ENCODE measurements around the gene DSE. TPM values are rescaled to one million over a fixed set of nuclear protein-coding genes. Genes with fewer than 3 reads are reported as not detected.

Gene DSE
- total RNA-seq, 2 donors from 2014 or later, result 5.8 to 6.0 TPM

- DNase-seq (ENCODE audit: low spot score in 2 of 2) (no peak), ATAC-seq (no peak)
- no peak overlapping the region for H3K27ac Mint-ChIP-seq
- H3K9me3 Mint-ChIP-seq, result no peaks in the 10 kb centered on the region
- H3K36me3 Mint-ChIP-seq, result peaks cover 10 to 11% of the 10 kb centered on the region in 2 donors
These were observed 92.6 kb downstream of the DSE start for GRCh38 chr6:116463301-116463700.

GRCh38 chr6:116465246-116465645, 94.5 kb downstream of the DSE start:
- H3K36me3 Mint-ChIP-seq, result peaks cover 10 to 11% of the 10 kb centered on the region in 2 donors
- H3K27ac Mint-ChIP-seq, result peak overlapping the region in 1 of 2 donors; percentile 18
- DNase-seq (ENCODE audit: low spot score in 2 of 2) (no peak), ATAC-seq (peak in 1 of 2 donors; percentile 11)
- no peaks in the 10 kb centered on the region for H3K9me3 Mint-ChIP-seq

DNA sequence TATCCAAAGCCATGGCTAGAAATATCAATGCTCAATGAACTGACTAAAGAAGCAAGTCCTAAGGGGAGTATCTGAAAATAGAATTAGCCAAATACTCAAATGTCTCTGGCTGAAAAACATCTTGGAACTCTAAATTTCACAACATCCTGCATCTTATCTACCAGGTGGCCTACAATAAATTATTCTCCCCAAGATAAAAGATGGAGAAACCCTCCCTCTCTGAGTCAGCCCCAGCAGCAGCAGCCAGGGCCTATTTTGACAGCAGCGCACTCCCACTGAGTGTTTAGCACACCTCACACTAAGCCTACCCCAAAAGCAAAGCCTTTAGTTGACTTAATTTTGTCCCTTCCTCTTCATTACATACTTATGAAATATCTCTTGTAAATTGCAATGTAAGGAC, 96.3 kb downstream of the DSE start:
- no peak for DNase-seq (ENCODE audit: low spot score in 2 of 2)
- Mint-ChIP-seq H3K9me3 (no peaks in the 10 kb centered on the region), H3K27ac (no peak overlapping the region), H3K36me3 (no peaks in the 10 kb centered on the region)
- ATAC-seq, result no peak

DNA sequence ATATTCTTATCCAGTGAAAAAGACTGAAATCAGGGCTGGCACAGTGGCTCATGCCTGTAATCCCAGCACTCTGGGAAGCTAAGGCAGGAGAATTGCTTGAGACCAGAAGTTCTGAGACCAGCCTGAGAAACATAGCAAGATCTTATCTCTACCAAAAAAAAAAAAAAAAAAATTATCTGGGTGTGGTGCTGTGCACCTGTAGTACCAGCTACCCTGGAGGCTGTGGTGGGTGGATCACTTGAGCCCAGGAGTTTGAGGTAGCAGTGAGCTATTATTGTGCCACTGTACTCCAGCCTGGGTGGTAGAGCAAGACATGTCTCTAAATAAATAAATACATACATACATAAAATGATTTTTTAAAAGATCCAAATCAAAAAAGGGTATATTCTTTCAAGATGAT, 96.8 kb downstream of the DSE start:
- Mint-ChIP-seq H3K36me3 (no peaks in the 10 kb centered on the region), H3K9me3 (no peaks in the 10 kb centered on the region), H3K27ac (no peak overlapping the region)
- DNase-seq (ENCODE audit: low spot score in 2 of 2), result no peak
- ATAC-seq, result no peak

DNA sequence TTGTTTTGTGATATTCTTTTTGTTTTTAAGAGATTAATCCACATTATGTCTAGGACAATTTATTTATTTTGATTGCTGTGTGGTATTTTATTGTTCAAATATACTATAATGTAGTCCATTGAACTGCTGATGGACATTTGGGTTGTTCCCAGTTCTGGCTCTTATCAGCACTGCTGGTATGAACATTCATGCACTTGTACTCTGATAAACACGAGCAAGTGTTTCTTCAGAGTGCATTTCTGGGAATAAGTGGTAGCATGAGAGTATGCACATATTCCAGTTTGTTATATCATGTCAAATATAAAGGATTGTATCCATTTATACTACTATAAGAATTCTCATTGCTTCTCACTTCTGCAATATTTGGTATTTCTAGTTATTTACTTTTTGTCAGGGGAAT, 97.5 kb downstream of the DSE start:
- Mint-ChIP-seq H3K27ac (no peak overlapping the region), H3K36me3 (no peaks in the 10 kb centered on the region), H3K9me3 (no peaks in the 10 kb centered on the region)
- ATAC-seq (no peak), DNase-seq (ENCODE audit: low spot score in 2 of 2) (no peak)

- Mint-ChIP-seq H3K36me3 (no peaks in the 10 kb centered on the region), H3K27ac (no peak overlapping the region), H3K9me3 (no peaks in the 10 kb centered on the region)
- no peak for ATAC-seq
- DNase-seq (ENCODE audit: low spot score in 2 of 2), result no peak
These were observed 100.8 kb downstream of the DSE start for GRCh38 chr6:116471531-116471930.

GRCh38 chr6:116472706-116473105, 102.0 kb downstream of the DSE start:
- H3K27ac Mint-ChIP-seq, result no peak overlapping the region
- ATAC-seq, result no peak
- H3K36me3 Mint-ChIP-seq, result no peaks in the 10 kb centered on the region
- no peaks in the 10 kb centered on the region for H3K9me3 Mint-ChIP-seq
- no peak for DNase-seq (ENCODE audit: low spot score in 2 of 2)

DNA sequence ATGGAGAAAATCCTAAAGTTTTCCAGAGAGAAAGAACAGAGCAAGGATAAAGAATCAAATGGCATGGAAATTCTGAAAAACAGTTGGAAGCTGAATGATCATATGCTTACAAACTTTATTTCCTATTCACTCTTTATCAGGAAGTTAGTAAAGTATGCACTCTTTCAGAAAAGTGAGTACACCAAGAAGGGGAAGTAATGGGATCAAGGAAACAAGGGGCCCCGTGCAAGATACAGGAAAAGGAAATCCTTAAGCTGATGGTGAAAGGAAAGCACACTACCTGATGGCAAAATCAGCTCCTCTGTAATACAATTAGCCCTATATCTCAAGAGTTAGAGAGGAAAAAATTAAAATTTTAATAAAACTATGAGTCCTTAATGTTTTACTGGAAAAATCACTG, 104.4 kb downstream of the DSE start:
- H3K9me3 Mint-ChIP-seq, result no peaks in the 10 kb centered on the region
- ATAC-seq, result no peak
- peak overlapping the region in 1 of 2 donors; percentile 14 for H3K27ac Mint-ChIP-seq
- no peak for DNase-seq (ENCODE audit: low spot score in 2 of 2)
- no peaks in the 10 kb centered on the region for H3K36me3 Mint-ChIP-seq

- no peak for DNase-seq (ENCODE audit: low spot score in 2 of 2)
- peak overlapping the region in 1 of 2 donors; percentile 14 for H3K27ac Mint-ChIP-seq
- H3K36me3 Mint-ChIP-seq, result no peaks in the 10 kb centered on the region
- no peaks in the 10 kb centered on the region for H3K9me3 Mint-ChIP-seq
- peak; percentile 78 to 94 for ATAC-seq
These were observed 105.4 kb downstream of the DSE start for GRCh38 chr6:116476002-116476678.

GRCh38 chr6:116482780-116483179, 112.0 kb downstream of the DSE start:
- DNase-seq (ENCODE audit: low spot score in 2 of 2), result no peak
- Mint-ChIP-seq H3K36me3 (no peaks in the 10 kb centered on the region), H3K27ac (no peak overlapping the region), H3K9me3 (no peaks in the 10 kb centered on the region)
- ATAC-seq, result no peak

DNA sequence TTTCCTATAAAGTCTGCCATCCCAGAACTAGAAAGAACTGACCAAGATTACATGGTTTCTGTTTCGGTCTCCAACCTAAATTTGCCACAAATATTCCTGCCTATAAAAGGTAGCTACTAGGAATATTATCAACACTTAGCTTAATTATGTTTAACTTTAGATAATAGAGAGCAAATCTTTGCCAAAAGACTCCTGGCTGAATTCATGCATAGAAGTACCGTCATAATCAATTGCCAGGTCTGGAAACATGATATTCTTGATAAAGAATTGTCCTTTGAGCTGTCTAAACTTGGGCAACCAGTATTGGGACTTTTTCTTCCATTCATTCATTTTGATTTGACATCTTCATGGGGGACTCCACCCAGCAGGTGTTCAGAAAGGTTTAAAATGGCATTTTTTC, 112.9 kb downstream of the DSE start:
- H3K36me3 Mint-ChIP-seq, result no peaks in the 10 kb centered on the region
- H3K9me3 Mint-ChIP-seq, result no peaks in the 10 kb centered on the region
- DNase-seq (ENCODE audit: low spot score in 2 of 2) (no peak), ATAC-seq (no peak)
- H3K27ac Mint-ChIP-seq, result no peak overlapping the region

DNA sequence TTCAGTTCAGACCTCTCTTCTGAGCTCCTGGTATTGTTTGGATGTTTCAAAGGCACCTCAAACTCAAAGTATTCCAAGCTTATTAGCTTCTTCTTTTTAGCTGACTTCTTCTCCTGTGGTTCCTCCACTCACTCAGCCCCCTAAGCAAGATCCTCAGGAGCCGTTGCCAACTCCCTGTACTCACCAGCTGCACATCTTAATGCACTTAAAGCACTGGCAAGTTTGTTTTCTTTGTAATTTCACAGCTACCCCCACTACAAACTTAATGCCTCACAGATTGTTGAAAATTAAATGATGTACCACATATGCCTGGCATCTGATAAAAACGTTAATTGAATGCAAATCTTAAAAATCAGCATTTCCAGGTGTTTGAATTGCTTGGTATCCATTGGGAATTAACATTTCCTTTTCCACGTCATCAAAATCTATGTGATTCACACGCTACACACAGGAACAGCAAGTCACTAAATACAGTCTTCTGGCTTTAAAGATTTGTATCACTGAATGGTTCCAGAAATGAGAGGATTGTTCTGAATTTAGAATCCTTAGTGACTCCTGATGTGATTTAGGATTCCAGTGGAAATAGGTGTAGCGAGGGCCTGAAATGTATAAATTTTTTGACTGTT, 114.9 kb downstream of the DSE start:
- Mint-ChIP-seq H3K27ac (no peak overlapping the region), H3K36me3 (no peaks in the 10 kb centered on the region), H3K9me3 (peaks cover 5 to 6% of the 10 kb centered on the region in 2 donors)
- ATAC-seq (no peak), DNase-seq (ENCODE audit: low spot score in 2 of 2) (no peak)

GRCh38 chr6:116491610-116492330, 121.0 kb downstream of the DSE start:
- no peak overlapping the region for H3K27ac Mint-ChIP-seq
- H3K36me3 Mint-ChIP-seq, result no peaks in the 10 kb centered on the region
- DNase-seq (ENCODE audit: low spot score in 2 of 2) (no peak), ATAC-seq (no peak)
- H3K9me3 Mint-ChIP-seq, result peaks cover 5 to 7% of the 10 kb centered on the region in 2 donors

- Mint-ChIP-seq H3K9me3 (peaks cover 5 to 7% of the 10 kb centered on the region in 2 donors), H3K27ac (no peak overlapping the region), H3K36me3 (no peaks in the 10 kb centered on the region)
- no peak for DNase-seq (ENCODE audit: low spot score in 2 of 2)
- no peak for ATAC-seq
These were observed 121.8 kb downstream of the DSE start for GRCh38 chr6:116492331-116493067.
